ENCODE results near the gene TEX13B.
"Not testable (repeated sequence)": the region's sequence is repeated elsewhere in the genome, so short reads cannot be mapped to it uniquely, and the experiment has no call there.

Gene TEX13B

GRCh38 chrX:107985033-107985432, 2.9 kb upstream of the TEX13B start:
- no peaks in the 10 kb centered on the region for H3K4me1 ChIP-seq (ENCODE audit: control insufficient read depth, insufficient read depth, low read length)
- H3K9ac ChIP-seq (ENCODE audit: low read length) = no peak overlapping the region
- no peak overlapping the region for H3K4me3 ChIP-seq (ENCODE audit: low read length)
- no peaks in the 10 kb centered on the region for H3K27me3 ChIP-seq (ENCODE audit: control insufficient read depth, insufficient read depth, low read length)
- H3K27ac ChIP-seq (ENCODE audit: low read depth, low read length) = no peak overlapping the region
- no peaks in the 10 kb centered on the region for H3K36me3 ChIP-seq (ENCODE audit: control insufficient read depth, insufficient read depth, low read length)

DNA sequence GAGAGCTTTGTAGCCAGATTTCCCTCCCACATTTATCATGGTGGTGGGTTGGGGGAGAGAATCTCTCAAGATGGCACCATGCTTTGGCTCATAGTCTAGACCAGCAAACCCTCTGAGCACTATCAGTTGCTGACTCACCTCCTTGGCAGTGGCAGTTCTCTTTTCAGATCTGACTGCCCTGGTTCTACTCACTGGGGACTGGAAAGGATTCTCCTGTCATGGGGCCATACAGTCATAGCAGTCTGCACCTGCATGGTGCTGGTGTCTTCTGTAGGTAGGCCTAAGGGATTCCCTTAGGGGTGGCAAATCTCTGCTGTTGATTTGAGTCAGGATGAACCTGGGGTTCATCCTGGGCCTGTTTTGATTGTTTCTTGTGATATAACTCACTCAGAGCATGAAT, 2.6 kb downstream of the TEX13B start:
- H3K4me3 ChIP-seq (ENCODE audit: low read length) = no peak overlapping the region
- no peak overlapping the region for H3K9ac ChIP-seq (ENCODE audit: low read length)
- no peak overlapping the region for H3K27ac ChIP-seq (ENCODE audit: low read depth, low read length)
- no peaks in the 10 kb centered on the region for H3K36me3 ChIP-seq (ENCODE audit: control insufficient read depth, insufficient read depth, low read length)
- peaks cover 2% of the 10 kb centered on the region for H3K27me3 ChIP-seq (ENCODE audit: control insufficient read depth, insufficient read depth, low read length)
- H3K4me1 ChIP-seq (ENCODE audit: control insufficient read depth, insufficient read depth, low read length) = no peaks in the 10 kb centered on the region

- Histone ChIP-seq H3K27ac (ENCODE audit: low read depth, low read length) (no peak overlapping the region), H3K27me3 (ENCODE audit: control insufficient read depth, insufficient read depth, low read length) (peaks cover 2% of the 10 kb centered on the region), H3K4me3 (ENCODE audit: low read length) (no peak overlapping the region), H3K36me3 (ENCODE audit: control insufficient read depth, insufficient read depth, low read length) (no peaks in the 10 kb centered on the region), H3K9ac (ENCODE audit: low read length) (no peak overlapping the region), H3K4me1 (ENCODE audit: control insufficient read depth, insufficient read depth, low read length) (no peaks in the 10 kb centered on the region)
These were observed 3.4 kb downstream of the TEX13B start for GRCh38 chrX:107978707-107979307.

- Histone ChIP-seq H3K9ac (ENCODE audit: low read length) (no peak overlapping the region), H3K36me3 (ENCODE audit: control insufficient read depth, insufficient read depth, low read length) (no peaks in the 10 kb centered on the region), H3K27ac (ENCODE audit: low read depth, low read length) (no peak overlapping the region), H3K27me3 (ENCODE audit: control insufficient read depth, insufficient read depth, low read length) (peaks cover 2% of the 10 kb centered on the region), H3K4me3 (ENCODE audit: low read length) (no peak overlapping the region), H3K4me1 (ENCODE audit: control insufficient read depth, insufficient read depth, low read length) (no peaks in the 10 kb centered on the region)
These were observed 4.1 kb downstream of the TEX13B start for GRCh38 chrX:107978071-107978470.

GRCh38 chrX:107971636-107972035, 10.5 kb downstream of the TEX13B start:
- no peak overlapping the region for H3K27ac ChIP-seq (ENCODE audit: low read depth, low read length)
- H3K4me1 ChIP-seq (ENCODE audit: control insufficient read depth, insufficient read depth, low read length) = no peaks in the 10 kb centered on the region
- H3K9ac ChIP-seq (ENCODE audit: low read length) = no peak overlapping the region
- no peak overlapping the region for H3K4me3 ChIP-seq (ENCODE audit: low read length)
- no peaks in the 10 kb centered on the region for H3K36me3 ChIP-seq (ENCODE audit: control insufficient read depth, insufficient read depth, low read length)
- H3K27me3 ChIP-seq (ENCODE audit: control insufficient read depth, insufficient read depth, low read length) = no peaks in the 10 kb centered on the region

DNA sequence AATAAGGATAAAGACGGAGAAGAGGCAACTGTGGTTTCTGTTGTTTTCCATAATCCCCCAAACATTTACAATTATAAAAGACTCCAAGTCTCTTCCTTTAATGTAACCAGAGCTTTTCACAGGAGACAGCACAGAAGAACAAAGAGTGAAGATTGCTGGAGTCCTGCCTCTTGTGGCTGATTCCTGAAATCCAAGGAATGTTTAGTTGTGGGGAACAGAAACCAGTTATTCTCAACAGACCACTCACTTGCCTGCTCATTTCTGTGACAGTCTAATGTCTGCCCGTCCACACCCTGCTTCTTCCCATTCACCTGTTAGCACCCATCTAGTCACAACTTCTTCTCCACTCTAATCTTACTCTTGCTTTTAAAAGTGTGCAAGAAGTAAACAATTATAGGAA, 12.1 kb downstream of the TEX13B start:
- Histone ChIP-seq H3K9ac (ENCODE audit: low read length) (no peak overlapping the region), H3K36me3 (ENCODE audit: control insufficient read depth, insufficient read depth, low read length) (no peaks in the 10 kb centered on the region), H3K27me3 (ENCODE audit: control insufficient read depth, insufficient read depth, low read length) (no peaks in the 10 kb centered on the region), H3K4me3 (ENCODE audit: low read length) (no peak overlapping the region), H3K27ac (ENCODE audit: low read depth, low read length) (no peak overlapping the region), H3K4me1 (ENCODE audit: control insufficient read depth, insufficient read depth, low read length) (no peaks in the 10 kb centered on the region)

DNA sequence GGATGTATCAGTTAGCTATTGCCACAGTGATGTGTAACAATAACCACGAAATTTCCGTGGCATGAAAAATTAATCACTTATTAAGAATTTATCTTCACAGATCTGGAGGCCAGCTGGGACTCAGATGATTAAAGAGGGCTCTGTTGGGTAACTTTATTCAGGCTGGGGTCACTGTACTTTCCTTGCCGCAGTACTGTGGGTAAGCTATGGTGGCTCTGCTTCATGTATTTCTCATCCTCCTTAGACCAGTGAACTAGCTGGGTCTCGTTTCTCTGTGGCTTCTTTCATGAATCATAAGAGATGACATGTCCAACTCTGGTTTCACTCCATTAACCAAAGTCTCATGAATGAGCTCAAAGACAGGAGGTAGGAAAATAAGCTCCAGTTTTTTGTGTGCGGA, 13.5 kb downstream of the TEX13B start:
- no peaks in the 10 kb centered on the region for H3K27me3 ChIP-seq (ENCODE audit: control insufficient read depth, insufficient read depth, low read length)
- H3K4me3 ChIP-seq (ENCODE audit: low read length) = no peak overlapping the region
- H3K27ac ChIP-seq (ENCODE audit: low read depth, low read length) = no peak overlapping the region
- H3K4me1 ChIP-seq (ENCODE audit: control insufficient read depth, insufficient read depth, low read length) = no peaks in the 10 kb centered on the region
- no peaks in the 10 kb centered on the region for H3K36me3 ChIP-seq (ENCODE audit: control insufficient read depth, insufficient read depth, low read length)
- no peak overlapping the region for H3K9ac ChIP-seq (ENCODE audit: low read length)

GRCh38 chrX:107955337-107955736, 26.8 kb downstream of the TEX13B start:
- H3K9ac ChIP-seq (ENCODE audit: low read length); H3K27ac ChIP-seq (ENCODE audit: low read depth, low read length); H3K4me3 ChIP-seq (ENCODE audit: low read length); H3K4me1 ChIP-seq (ENCODE audit: control insufficient read depth, insufficient read depth, low read length); H3K36me3 ChIP-seq (ENCODE audit: control insufficient read depth, insufficient read depth, low read length); H3K27me3 ChIP-seq (ENCODE audit: control insufficient read depth, insufficient read depth, low read length): not testable (repeated sequence)

DNA sequence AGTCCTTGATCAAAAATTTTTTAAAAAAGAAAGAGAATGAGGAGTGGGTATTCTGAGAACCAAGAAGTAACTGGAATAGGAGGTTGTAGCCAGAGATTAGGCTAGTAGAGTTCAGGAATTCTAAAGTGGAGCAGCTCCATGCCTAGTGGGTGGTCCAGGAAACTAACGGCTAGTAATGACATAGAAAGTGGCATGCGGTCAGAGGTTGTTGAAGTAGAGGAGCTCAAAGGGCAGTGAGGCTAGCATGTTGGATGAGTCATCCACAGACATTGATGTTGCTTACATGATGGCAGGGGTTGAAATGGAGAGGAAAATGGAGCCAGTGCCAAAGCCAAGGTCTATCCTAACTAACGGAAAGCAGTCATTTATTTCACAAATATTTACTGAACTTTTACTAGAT, 42.1 kb downstream of the TEX13B start:
- Histone ChIP-seq H3K36me3 (ENCODE audit: control insufficient read depth, insufficient read depth, low read length) (no peaks in the 10 kb centered on the region), H3K27ac (ENCODE audit: low read depth, low read length) (no peak overlapping the region), H3K9ac (ENCODE audit: low read length) (no peak overlapping the region), H3K4me3 (ENCODE audit: low read length) (no peak overlapping the region), H3K27me3 (ENCODE audit: control insufficient read depth, insufficient read depth, low read length) (peaks cover 3% of the 10 kb centered on the region), H3K4me1 (ENCODE audit: control insufficient read depth, insufficient read depth, low read length) (no peaks in the 10 kb centered on the region)

GRCh38 chrX:107936434-107936730, 45.8 kb downstream of the TEX13B start:
- peaks cover 3% of the 10 kb centered on the region for H3K27me3 ChIP-seq (ENCODE audit: control insufficient read depth, insufficient read depth, low read length)
- no peak overlapping the region for H3K27ac ChIP-seq (ENCODE audit: low read depth, low read length)
- H3K9ac ChIP-seq (ENCODE audit: low read length) = no peak overlapping the region
- no peaks in the 10 kb centered on the region for H3K36me3 ChIP-seq (ENCODE audit: control insufficient read depth, insufficient read depth, low read length)
- no peak overlapping the region for H3K4me3 ChIP-seq (ENCODE audit: low read length)
- H3K4me1 ChIP-seq (ENCODE audit: control insufficient read depth, insufficient read depth, low read length) = no peaks in the 10 kb centered on the region

GRCh38 chrX:107935664-107936433, 46.3 kb downstream of the TEX13B start:
- no peak overlapping the region for H3K9ac ChIP-seq (ENCODE audit: low read length)
- peak overlapping the region; percentile 30 for H3K4me3 ChIP-seq (ENCODE audit: low read length)
- H3K27me3 ChIP-seq (ENCODE audit: control insufficient read depth, insufficient read depth, low read length) = peaks cover 3% of the 10 kb centered on the region
- no peak overlapping the region for H3K27ac ChIP-seq (ENCODE audit: low read depth, low read length)
- H3K36me3 ChIP-seq (ENCODE audit: control insufficient read depth, insufficient read depth, low read length) = no peaks in the 10 kb centered on the region
- H3K4me1 ChIP-seq (ENCODE audit: control insufficient read depth, insufficient read depth, low read length) = no peaks in the 10 kb centered on the region

DNA sequence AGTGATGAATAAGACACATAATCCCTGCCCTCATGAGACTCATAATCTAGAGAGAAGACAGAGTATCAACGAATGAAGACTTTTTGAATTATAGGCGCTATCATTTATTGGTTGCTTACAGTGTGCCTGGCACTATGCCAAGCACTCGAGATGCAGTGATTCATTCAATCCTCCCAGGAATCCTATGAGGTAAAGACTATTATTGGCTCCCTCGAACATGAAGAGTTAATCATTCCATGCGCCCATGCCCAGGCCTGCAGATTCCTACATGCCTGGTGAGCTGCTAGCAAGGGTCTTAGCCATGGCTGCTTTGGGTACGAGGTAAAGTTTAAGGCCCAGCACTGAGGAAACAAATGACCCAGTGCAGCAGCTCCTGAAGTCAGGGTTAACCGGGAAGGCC, 47.0 kb downstream of the TEX13B start:
- H3K4me3 ChIP-seq (ENCODE audit: low read length) = no peak overlapping the region
- no peaks in the 10 kb centered on the region for H3K36me3 ChIP-seq (ENCODE audit: control insufficient read depth, insufficient read depth, low read length)
- peaks cover 3% of the 10 kb centered on the region for H3K27me3 ChIP-seq (ENCODE audit: control insufficient read depth, insufficient read depth, low read length)
- H3K27ac ChIP-seq (ENCODE audit: low read depth, low read length) = no peak overlapping the region
- no peak overlapping the region for H3K9ac ChIP-seq (ENCODE audit: low read length)
- H3K4me1 ChIP-seq (ENCODE audit: control insufficient read depth, insufficient read depth, low read length) = no peaks in the 10 kb centered on the region

- no peaks in the 10 kb centered on the region for H3K4me1 ChIP-seq (ENCODE audit: control insufficient read depth, insufficient read depth, low read length)
- no peaks in the 10 kb centered on the region for H3K36me3 ChIP-seq (ENCODE audit: control insufficient read depth, insufficient read depth, low read length)
- H3K27ac ChIP-seq (ENCODE audit: low read depth, low read length) = no peak overlapping the region
- H3K9ac ChIP-seq (ENCODE audit: low read length) = no peak overlapping the region
- no peaks in the 10 kb centered on the region for H3K27me3 ChIP-seq (ENCODE audit: control insufficient read depth, insufficient read depth, low read length)
- H3K4me3 ChIP-seq (ENCODE audit: low read length) = no peak overlapping the region
These were observed 47.9 kb downstream of the TEX13B start for GRCh38 chrX:107934262-107934661.
